Measurements from ENCODE around the gene SPEM2.

SPEM2 gene

DNA sequence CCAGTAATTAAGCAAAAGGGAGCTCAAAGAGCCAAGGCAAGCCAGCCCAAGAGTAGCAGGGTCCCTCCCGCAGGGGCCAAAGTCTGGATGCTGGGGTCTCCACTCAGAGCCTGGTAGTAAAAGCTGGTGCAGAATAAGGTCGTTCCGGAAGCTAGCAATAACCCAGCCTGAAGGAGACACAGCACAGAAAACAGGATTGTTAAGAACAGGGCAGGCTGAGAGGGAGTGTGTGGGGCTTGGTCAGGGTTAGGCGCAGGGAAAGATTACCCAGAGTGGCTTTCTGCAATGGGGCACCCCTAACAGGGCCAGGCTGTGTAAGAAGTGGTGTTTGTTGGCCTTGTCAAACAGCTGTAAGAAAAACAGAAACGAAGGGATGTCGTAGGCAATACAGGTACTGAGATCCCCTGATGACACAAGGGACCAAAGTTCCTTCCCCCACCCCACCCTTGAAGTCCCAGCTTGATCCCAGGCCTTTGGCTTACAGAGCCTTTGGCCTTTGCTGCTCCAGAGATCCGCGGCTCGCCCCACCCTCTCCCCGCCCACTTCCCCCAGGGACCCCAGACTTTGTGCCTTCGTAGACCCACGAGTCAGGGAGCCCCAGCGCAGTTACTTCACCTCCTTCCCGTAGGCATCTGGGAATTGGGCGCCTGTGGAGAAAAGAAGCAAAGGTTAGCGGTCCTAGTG, 22.2 kb upstream of the SPEM2 start:
- H3K27ac ChIP-seq = peak overlapping the region; percentile 59
- no peak for DNase-seq (ENCODE audit: low read depth, low spot score)

DNA sequence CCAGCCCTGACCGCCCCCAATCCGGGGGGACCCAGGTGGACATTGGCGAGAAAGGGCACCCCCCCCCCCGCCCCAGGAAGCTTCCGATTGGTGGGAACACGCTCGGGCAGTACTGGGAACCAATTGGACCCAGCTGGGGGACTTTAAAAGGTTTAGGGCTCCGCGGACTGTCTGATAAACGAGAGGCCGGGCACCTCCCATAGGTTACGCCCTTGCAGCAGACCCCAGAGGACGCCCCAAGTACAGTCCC, 21.8 kb upstream of the SPEM2 start:
- no peak for DNase-seq (ENCODE audit: low read depth, low spot score)

DNA sequence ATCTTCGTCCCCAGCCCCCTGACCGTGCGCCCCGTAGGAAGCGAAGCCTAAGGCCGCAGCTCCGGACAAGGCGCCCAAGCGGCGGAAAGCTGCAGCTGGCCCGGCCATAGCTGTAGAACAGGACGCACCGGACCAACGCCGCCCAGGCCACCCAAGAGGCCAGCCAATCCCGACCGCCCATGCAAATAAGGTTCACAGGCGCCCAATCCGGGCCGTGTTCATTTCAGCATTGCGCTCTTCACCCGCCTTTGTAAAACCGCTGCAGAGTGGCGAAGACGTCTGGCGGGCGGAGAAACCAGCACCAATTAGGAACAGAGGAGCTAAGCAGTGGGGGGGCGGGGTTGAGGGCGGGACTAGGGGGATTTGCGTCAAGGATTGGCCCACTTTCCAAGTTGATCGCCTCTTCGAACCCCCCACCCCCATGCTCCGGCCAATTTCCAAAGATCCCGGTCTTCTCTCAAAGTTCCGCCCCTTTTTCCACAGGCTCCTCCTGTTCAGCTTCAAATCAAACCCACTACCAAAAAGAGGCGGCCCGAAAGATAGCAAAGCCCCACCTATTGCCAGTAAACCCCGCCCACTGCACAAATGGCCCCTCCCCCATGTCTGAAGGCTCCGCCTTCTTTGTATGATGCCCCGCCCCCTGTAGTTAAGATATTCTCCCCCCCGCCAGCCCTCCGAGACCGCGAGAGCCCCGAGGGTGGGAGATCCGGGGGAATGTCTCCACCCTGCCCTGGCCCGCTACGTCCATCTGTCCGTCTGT, 21.3 kb upstream of the SPEM2 start, which contains the start of gene TMEM256:
Gene TMEM256 (minus strand): TSS at position 121 of the 760 bp plus-strand sequence. CDS start 13 bp downstream, at position 108.
- peak; percentile 96 for DNase-seq (ENCODE audit: low read depth, low spot score)
- H3K27ac ChIP-seq = peak within 1 kb of the TSS; percentile 59

More for the DNA sequence above, 21.8 kb upstream of the SPEM2 start:
- peak overlapping the region; percentile 59 for H3K27ac ChIP-seq

DNA sequence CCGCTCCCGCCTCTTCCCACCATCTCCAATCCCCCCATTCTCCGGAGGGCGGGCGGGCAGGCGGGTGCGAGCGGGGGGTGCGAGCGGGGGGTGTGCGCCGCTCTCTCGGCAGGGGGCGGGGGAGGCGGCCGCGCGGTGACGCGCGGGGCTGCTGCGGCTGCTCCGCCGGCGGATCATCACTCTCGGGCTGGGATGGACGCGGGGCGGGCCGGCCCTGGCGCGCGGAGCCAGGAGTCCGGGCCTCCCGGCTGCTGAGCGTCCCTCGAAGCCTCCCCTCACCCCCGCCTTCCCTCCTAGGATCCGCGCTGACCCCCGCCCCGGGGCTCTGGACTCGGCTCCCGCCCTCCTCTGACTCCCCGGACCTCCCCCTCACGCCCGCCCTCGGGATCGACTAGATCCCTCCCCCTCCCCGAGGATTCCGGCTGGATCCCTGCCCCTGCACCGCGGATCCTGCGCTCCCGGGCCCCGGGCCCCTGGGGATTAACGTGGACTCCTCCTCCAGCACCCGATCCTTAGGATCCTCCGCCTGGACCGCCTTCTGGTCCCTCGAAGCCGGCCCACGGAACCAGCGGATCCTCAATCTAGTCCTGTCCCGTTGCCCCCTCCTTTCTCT, 20.6 kb upstream of the SPEM2 start:
- DNase-seq (ENCODE audit: low read depth, low spot score) = no peak
- peak overlapping the region; percentile 59 for H3K27ac ChIP-seq

DNA sequence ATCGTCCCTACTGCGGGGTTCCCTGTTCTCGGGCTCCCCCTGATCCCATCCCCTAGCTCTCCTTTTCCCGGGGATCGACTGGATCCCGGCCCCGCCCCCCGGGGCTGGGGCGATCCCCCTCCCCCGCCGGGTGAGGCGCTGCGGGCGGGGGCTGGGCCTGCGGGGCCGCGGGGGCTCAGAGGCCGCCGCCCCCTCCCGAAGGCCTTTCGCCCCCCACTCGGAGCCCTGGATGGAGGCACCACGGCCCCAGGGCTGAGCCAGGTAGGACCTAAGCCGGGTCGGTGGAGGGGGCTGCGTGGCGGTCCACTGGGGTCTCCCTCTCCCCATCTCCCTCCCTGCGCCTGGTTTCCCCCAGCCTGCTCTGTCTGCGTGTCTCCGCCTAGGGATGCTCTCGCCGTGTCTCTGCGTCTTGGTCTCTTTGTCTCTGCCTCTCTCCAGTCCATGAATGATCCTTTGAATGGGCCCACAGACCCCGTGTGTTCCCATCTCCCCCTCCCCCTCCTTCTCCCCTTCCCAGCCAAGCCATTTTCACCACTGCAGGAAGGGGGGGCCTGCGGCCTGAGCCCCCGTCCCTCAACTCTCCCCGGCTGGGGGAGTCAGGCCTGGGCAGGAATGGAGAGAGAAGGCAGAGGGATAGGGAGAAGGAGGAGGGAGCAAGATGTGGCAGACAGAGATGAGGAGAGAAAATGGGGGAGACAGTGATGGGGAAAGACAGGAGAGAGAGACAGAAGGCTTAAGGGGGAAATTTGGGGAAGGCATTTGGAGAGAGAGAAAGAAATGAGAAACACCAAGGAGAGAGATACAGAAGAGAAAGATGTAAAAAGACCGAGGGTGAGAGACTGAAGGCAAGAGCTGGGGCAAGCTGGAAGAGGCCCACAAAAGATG, 19.8 kb upstream of the SPEM2 start:
- no peak for DNase-seq (ENCODE audit: low read depth, low spot score)
- H3K27ac ChIP-seq = no peak overlapping the region

DNA sequence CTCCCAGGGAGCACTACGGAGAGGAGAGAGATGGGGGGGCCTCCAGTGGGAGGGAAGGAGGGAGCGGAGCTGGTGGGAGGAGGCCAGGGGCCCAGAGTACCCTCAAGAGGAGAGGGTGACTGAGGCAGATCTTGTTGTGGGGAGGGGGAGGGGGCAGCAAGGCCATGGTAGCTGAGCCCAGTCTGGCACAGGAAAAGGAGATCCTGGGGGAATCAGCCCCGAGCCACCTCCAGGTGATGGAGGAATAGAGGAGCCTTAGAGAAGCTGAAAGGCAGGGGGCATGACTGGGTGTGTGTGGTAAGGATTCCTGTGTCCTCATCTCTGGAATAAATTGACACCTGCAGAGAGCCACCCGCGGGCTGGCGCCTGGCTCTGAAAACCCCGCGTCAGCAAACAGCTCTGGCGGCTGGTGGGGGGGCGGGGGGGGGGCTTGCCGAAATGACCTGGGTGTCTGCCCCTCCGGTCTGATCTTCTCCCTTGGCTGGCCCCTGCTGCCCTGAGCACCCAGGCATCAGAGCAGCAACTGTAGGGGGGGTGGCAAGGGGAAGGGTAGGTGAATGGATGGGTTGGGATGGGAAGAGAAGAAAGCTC, 19.1 kb upstream of the SPEM2 start:
- no peak overlapping the region for H3K27ac ChIP-seq
- DNase-seq (ENCODE audit: low read depth, low spot score) = no peak

DNA sequence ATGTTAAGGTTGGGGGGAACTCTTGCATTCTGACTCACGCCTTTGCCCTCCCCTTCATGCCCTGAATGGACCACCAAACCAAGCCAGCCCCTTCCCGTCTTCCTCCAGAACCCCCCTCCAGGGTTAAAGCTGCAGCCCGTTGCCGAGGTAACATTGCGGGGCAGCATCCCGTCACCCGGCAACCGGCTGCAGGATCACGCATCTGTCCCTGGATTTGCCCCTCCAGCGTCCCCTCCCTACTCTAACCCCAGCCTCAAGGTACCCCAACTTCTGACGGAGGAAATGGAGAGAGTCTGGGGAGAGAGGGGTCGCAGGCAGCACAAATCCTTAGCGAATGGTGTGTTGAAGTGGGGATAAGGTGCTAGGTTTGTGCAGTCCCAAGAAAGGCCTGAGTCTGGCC, 18.3 kb upstream of the SPEM2 start:
- no peak overlapping the region for H3K27ac ChIP-seq
- DNase-seq (ENCODE audit: low read depth, low spot score) = no peak

GRCh38 chr17:7407485-7408251, 17.7 kb upstream of the SPEM2 start, which contains the start of gene NLGN2:
Gene NLGN2 (plus strand): TSS chr17:7407845. CDS start chr17:7408256, 411 bp downstream.
- H3K27ac ChIP-seq = no peak within 1 kb of the TSS
- no peak for DNase-seq (ENCODE audit: low read depth, low spot score)

GRCh38 chr17:7408252-7408727, 17.1 kb upstream of the SPEM2 start:
- H3K27ac ChIP-seq = no peak overlapping the region
- no peak for DNase-seq (ENCODE audit: low read depth, low spot score)

DNA sequence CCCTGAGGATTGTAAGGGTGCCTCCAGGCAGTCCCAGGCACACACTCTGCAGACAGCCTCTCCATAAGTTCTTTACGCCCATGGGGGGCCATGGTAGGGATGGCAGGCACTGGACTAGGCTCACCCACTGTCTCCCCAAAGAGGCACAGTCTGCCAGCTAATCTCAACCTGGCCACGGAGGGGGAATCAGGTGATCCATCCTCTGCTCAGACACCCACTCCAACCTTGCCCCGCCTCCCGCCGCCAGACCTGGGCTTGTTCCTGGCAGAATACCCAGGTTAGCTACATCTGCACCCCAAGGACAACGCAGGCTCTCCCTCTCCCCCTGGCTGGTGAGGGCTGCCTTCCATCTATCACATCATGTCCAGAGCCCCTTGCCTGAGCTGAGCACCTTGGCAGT, 16.6 kb upstream of the SPEM2 start:
- DNase-seq (ENCODE audit: low read depth, low spot score) = no peak
- H3K27ac ChIP-seq = no peak overlapping the region

GRCh38 chr17:7409716-7410115, 15.7 kb upstream of the SPEM2 start:
- DNase-seq (ENCODE audit: low read depth, low spot score) = no peak
- no peak overlapping the region for H3K27ac ChIP-seq

DNA sequence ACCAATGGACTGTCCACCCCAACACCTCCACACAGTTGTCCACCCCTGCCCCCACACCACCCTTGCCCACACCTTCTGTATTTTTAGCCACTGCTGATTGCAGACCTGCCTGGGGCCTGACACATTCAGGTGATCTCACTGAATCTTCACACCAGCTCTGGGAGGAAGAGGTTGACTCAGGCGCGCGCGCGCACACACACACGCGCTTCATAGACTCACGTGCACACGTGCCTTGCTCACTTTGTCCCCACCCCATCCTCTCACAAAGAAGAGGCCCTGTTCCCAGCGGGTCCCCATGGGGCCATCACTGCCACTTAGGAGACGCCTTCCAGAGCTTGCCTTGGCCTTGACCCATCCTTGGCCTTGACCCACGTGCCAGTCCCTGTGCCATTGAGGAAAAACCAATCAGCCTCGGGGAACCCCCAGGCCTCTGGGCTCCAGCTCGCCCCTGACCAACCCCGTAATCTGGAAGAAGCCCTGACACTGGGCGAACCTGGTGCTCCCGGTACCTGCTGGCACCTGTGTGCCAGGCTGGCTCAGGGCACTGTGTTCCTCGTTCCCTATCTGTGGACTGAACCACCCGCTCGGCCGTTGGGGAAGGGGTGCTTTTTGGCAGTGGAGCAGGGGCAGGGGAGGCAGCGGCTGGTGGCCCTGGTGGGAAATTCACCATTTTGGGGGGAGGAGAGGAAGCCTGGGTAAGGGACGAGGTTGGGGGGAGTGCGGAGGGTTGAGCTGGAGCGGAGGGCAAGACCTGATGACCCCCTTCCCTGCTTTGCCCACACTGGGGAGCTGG, 14.6 kb upstream of the SPEM2 start:
- no peak overlapping the region for H3K27ac ChIP-seq
- no peak for DNase-seq (ENCODE audit: low read depth, low spot score)

GRCh38 chr17:7411427-7411750, 14.0 kb upstream of the SPEM2 start:
- H3K27ac ChIP-seq = no peak overlapping the region
- DNase-seq (ENCODE audit: low read depth, low spot score) = no peak

- no peak overlapping the region for H3K27ac ChIP-seq
- DNase-seq (ENCODE audit: low read depth, low spot score) = no peak
Measured at GRCh38 chr17:7413346-7413985, 11.9 kb upstream of the SPEM2 start.

DNA sequence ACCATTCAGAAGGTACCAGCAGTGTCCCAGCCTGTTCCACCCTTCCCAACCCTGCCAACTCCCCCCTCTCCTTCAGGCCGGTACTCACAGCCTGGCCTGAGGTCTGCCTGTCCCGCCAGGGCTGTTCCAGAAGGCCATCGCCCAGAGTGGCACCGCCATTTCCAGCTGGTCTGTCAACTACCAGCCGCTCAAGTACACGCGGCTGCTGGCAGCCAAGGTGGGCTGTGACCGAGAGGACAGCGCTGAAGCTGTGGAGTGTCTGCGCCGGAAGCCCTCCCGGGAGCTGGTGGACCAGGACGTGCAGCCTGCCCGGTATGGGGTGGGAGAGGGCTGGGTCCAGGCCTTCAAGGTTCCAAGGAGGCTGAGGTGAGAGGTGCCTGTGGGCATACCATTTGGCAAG, 10.6 kb upstream of the SPEM2 start:
- DNase-seq (ENCODE audit: low read depth, low spot score) = no peak
- H3K27ac ChIP-seq = no peak overlapping the region

GRCh38 chr17:7415784-7416183, 9.6 kb upstream of the SPEM2 start:
- no peak for DNase-seq (ENCODE audit: low read depth, low spot score)
- H3K27ac ChIP-seq = no peak overlapping the region

DNA sequence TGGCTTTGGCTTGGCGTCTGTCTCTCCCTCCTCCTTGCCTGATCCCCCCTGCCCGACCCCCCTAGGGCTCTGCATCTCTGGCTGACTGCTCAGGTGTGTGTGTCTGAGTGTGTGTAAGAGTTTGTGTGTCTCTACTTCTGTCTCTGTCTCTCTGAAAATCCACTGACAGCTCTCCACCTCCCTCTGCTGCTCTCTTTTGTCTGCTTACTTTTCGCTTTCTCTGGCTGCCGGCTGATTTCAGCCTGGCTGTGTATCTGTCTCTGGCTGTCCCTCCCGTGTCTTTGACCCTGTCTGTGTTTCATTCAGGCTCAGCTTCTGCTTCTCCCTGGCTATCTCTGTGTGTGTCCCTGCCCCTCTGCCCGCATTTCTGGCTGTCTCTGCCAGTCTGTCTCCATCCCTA, 9.1 kb upstream of the SPEM2 start:
- DNase-seq (ENCODE audit: low read depth, low spot score) = no peak
- no peak overlapping the region for H3K27ac ChIP-seq

DNA sequence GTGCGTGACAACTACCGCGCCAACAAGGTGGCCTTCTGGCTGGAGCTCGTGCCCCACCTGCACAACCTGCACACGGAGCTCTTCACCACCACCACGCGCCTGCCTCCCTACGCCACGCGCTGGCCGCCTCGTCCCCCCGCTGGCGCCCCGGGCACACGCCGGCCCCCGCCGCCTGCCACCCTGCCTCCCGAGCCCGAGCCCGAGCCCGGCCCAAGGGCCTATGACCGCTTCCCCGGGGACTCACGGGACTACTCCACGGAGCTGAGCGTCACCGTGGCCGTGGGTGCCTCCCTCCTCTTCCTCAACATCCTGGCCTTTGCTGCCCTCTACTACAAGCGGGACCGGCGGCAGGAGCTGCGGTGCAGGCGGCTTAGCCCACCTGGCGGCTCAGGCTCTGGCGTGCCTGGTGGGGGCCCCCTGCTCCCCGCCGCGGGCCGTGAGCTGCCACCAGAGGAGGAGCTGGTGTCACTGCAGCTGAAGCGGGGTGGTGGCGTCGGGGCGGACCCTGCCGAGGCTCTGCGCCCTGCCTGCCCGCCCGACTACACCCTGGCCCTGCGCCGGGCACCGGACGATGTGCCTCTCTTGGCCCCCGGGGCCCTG, 8.3 kb upstream of the SPEM2 start:
- no peak for DNase-seq (ENCODE audit: low read depth, low spot score)

More for the DNA sequence above, 8.3 kb upstream of the SPEM2 start:
- no peak overlapping the region for H3K27ac ChIP-seq

Measured in epithelial cell of prostate (primary cell).